Fibroblast of skin of scalp (primary cell): ENCODE results near the gene SHROOM3.
A peak's percentile ranks its signal among the peaks of the same experiment; 100 is the strongest.

Experiments used
- DNase-seq: peaks from one replicate; pipeline ENCODE4 v3.0.0-alpha.2; 2013

Gene SHROOM3

GRCh38 chr4:76494871-76495590, 60.0 kb downstream of the SHROOM3 start:
- no peak for DNase-seq

- no peak for DNase-seq
Observed at GRCh38 chr4:76498550-76498949, 63.5 kb downstream of the SHROOM3 start.

DNA sequence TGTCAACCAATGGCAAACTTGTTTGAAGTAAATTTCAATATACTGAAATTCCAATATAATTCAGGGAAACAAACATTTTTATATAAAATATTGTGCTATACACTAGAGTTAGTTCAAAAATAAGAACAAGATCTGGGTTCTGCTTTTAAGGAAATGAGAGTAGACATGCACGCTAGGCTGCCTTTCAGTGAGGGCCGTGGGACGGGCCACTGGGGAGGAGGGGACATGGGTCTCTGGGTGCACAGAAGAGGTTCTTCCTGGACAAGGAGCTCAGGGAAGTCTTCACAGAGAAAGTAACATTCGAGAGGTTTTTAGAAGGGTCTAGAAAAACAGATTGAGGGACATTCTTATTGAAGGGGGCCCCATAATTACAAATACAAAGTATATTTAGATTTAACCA, 64.4 kb downstream of the SHROOM3 start:
- DNase-seq: no peak

DNA sequence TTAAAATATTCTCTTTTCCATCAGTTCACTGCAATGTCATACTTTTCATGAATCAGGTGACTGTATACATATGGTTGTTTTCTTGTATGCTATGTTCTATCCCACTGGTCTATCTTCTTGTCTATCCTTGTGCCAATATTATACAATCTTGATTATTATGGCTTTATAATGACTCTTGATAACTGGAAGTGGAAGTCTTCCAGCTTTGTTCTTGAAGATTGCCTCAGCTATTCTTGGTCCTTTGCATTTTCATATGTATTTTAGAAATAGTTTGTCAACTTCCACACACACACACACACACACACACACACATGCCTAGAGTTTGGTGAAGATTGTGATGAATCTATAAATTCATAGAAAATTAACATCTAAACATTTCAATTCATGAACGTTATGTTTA, 67.9 kb downstream of the SHROOM3 start:
- no peak for DNase-seq

DNA sequence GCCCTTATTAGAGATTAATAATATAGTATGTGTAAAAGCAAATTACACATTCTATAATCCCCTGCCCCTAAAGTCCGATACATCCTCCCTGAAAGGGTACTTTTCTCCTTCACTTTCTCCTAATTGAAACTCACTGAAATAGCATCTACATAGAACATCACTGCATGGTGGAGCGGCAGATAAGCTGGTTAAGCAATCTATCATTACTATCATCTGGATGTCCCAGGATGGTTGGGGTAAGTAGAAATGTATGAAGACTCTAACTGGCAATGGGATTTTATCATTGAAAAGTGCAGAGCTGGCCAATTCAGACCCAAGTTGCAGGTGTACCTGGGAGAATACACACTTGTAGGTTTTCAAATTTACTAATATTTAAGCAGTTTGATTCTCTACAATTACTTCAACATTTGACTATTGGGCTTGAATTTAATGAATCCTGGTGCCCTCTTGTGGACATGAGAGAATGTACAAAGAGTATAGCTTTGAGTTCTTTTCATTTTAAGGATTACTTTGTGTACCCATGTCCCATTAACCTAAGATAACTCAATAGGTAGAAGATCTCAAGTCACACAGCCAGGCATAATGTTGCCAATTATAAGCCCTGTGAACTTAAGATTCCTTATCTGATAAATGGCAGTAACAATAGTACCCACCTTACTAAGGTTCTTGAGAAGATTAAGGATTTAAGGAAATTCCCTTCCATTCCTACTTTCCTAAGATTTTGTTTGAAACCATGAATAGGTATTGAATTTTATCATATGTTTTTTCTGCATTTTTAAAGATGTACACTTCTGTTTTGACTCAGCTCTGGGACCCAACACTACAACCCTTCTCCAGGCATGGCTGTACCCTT, 69.8 kb downstream of the SHROOM3 start:
- peak; percentile 66 for DNase-seq

- DNase-seq: no peak
Observed at GRCh38 chr4:76511947-76512346, 76.9 kb downstream of the SHROOM3 start.

- DNase-seq: no peak
Observed at GRCh38 chr4:76513482-76513881, 78.5 kb downstream of the SHROOM3 start.

DNA sequence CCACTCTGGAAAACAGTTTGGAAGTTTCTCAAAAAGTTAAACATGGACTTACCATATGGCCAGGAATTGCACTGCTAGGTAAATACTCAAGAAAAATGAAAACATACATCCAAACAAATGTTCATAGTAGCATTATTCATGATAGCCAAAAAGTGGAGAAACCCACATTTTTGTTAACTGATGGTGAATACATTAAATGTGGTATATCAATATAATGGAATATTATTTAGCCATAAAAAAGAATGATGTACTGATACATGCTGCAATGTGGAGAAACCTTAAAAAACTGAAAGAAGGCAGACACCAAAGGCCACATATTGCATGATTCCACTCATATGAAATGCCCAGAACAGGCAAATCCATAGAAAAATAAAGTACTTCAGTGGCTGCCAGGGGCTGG, 79.1 kb downstream of the SHROOM3 start:
- no peak for DNase-seq

DNA sequence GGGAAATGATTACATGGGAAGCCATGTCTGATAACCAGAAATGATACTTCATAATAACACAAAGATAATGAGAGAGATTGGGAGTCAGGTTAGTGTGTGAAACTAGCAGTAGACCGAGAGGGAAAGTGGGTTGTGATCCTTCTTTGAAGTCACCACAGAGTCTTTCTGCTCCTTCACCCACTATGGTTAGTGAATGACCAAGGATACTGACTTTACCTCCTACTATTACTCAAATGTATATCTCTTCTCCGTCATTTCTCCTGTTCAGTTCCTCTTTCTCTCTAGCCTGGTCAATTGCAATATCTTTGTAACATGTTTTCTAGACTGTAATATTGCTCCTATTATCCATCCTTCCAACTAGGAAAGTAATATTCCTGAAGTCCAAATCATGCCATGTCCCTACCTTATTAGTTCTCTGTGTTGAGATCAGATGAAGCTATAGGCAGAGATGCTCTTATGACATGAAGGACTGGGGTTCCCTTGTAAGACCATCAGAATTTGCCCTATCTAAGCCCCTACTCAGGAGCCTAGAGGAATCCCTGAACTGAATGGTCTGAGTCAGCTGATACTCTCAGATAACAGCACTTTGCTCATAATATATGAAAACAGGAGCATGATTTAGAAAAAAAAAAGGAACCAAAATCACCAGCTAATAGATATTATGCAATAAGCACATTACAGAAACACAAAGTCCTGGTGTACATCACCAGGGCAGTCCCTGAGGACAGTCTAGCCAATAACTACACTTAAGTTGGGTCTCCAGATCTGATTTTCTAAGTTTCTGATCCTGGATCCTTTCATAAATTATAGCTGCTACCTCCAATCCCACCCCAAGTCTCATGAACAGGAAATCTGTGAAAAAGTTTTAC, 81.2 kb downstream of the SHROOM3 start:
- DNase-seq: no peak

DNA sequence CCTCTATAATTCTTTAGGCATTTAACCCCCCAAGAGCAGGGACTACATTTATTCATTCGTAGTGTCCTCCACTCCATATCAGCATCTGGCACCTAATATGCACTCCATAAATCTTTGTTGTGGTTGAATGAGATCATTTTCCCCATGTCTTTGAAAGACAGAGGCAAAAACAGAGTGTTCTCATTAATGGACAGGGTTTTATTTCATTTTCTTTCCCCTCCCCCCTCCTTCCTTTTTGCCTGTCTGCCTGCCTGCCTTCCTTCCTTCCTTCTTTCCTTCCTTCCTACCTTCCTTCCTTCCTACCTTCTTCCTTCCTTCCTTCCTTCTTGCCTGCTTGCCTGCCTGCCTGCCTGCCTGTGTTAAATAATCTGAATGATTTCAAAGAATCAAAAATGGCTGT, 83.2 kb downstream of the SHROOM3 start:
- peak; percentile 25 for DNase-seq

DNA sequence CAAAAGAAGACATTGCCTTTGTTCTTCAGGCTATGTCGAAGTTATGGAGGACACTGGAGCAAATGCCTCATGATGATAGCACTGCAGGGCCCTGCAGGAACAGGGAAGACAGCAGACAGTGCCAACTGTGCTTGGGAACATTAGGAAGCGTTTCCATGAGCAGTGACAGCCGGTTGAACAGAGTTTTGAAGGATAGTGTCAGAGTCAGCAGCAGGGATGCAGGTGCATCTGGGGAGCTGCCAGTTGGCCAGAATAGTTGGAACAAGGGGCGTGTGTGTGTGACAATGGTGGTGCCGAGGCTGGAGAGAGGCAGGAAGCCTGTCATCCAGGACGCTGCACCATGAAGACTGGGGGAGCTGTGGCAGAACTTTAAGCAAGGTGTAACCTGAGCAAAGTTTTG, 88.6 kb downstream of the SHROOM3 start:
- no peak for DNase-seq

DNA sequence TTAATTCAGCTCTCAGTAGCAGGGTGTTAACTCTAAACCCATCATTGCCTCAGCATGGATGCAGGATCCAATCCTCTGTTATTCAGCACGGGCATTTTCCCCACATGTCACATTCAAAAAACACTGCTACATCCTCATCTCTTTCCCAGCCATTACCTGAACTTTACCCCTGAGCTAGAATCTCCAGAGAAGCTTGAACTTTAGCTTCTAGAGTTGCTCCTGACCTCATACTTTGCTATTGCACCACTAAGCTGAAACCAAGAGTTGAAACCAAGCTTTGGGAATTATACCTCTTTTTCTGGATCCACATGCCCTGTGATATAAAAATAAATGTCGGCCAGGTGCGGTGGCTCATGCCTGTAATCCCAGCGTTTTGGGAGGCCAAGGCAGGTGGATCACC, 90.7 kb downstream of the SHROOM3 start:
- DNase-seq: no peak

DNA sequence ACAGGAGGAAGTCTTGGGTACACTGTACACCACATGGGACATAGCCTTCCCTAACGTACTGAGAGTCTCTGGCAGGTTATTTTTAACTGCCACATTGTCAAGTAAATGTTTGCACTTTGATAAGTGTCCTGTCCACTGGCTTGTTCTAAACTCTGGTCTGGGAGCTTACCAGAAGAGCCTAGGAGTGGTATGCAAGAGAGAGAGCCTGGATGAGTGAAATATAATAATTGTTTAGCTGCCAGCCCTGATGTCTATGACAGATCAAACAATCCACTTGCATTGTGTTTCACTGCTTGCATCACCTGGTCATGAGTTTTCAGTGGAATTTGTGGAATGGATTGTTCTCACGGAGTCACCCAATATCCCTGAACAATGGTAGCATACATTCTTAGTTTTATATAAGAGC, 91.6 kb downstream of the SHROOM3 start:
- DNase-seq: no peak

GRCh38 chr4:76527666-76528065, 92.6 kb downstream of the SHROOM3 start:
- no peak for DNase-seq

DNA sequence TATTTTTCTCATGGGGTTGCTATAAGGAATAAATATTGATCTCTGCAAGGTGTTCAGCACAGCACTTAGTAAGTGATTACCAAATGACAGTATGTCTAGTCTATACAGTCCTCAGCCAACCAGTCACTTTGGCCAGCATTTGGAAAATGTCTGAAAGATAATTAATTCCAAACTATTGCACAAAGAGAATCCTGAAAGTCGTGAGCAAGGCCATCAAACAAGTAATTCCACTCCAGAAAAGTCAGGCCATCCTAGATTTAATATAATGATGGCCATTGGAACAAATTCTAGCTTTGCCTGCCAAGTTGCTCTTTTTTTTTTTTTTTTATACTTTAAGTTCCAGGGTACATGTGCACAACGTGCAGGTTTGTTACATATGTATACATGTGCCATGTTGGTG, 96.6 kb downstream of the SHROOM3 start:
- DNase-seq: no peak

DNA sequence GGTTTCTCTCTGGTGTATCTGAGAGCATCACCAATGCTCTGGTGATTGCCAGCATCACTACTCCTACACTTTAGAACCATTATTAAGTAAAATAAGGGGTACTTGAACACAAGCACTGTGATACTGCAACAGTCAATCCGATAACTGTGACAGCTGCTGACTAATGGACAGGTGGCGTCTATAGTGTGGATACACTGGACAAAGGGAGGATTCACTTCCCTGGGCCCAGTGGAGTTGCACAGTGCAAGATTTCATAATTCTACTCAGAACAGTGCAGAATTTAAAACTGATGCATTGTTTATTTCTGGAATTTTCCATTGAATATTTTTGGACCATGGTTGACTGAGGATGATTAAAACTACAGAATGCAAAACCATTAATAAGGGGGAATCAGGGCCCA, 97.8 kb downstream of the SHROOM3 start:
- no peak for DNase-seq

DNA sequence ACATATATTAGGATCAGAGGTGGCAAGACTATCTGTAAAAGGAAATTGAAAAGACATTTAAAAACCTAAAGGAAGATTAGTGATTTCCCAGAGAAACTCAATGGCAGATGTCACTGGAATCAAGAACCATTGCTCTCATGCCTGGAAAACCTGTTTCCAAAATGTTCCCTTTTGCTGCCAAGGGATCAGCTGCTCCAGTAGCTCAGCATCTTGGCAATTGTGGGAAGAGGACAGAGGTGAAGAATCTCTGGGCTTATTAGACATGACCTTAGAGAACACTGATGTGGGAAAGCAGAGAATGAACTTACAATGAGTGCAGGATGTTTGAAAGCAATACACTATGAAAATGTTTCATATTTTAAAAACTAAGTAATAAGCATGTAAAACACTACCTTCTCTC, 98.3 kb downstream of the SHROOM3 start:
- no peak for DNase-seq

- DNase-seq: peak; percentile 90
Observed at GRCh38 chr4:76535603-76536372, 100.8 kb downstream of the SHROOM3 start.

GRCh38 chr4:76536373-76536689, 101.3 kb downstream of the SHROOM3 start:
- no peak for DNase-seq

GRCh38 chr4:76538296-76538695, 103.3 kb downstream of the SHROOM3 start:
- no peak for DNase-seq

DNA sequence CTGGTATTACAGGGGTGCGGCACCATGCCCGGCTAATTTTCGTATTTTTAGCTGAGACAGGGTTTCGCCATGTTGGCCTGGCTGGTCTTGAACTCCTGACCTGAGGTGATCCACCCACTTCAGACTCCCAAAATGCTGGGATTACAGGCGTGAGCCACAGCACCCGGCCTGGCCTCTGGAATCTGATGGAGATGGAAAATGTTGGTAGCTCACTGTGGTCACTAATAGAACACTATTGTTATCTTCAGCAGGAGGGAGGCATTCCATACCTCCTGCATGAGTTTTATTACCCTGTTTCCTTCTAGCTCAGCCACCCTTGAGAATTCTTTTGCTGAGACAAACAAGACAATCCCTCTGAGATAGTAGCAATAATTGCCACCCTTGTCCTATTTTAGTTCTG, 105.0 kb downstream of the SHROOM3 start:
- peak; percentile 82 for DNase-seq

GRCh38 chr4:76540486-76540885, 105.5 kb downstream of the SHROOM3 start:
- DNase-seq: peak; percentile 71

DNA sequence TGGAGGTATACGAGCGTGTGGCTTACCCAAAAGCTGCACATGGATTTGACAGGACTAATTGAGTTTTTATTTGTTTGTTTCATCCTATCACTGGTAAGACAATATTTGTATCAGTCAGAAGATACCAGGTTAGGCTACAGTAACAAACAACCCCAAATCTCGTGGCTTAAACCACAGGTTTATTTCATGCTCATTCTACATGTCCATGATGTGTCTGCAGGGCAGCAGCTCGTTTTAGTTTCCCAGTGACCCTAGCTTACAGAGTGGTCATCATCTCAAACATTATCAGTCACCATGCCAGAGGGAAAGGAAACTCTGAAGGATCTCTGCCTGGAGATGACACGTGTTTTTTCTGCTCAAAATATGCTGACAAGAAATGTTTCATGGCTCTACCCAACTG, 108.3 kb downstream of the SHROOM3 start:
- no peak for DNase-seq
